ENCODE measurements around the gene DRC7.

DRC7 gene

GRCh38 chr16:57765160-57765728 is 70.6 kb downstream of the DRC7 start:
- no peak overlapping the region for H3K4me3 ChIP-seq (ENCODE audit: control insufficient read depth, low read depth, low read length)
- no peak for TF ChIP-seq CTCF (conservative IDR thresholded peaks at IDR 0.05; ENCODE audit: control insufficient read depth, insufficient read depth, low read depth, low read length)
- no peak for DNase-seq (ENCODE audit: low read depth)

- H3K4me3 ChIP-seq (ENCODE audit: control insufficient read depth, low read depth, low read length): no peak overlapping the region
- no peak for DNase-seq (ENCODE audit: low read depth)
- TF ChIP-seq CTCF (conservative IDR thresholded peaks at IDR 0.05; ENCODE audit: control insufficient read depth, insufficient read depth, low read depth, low read length): no peak
These were observed 72.2 kb downstream of the DRC7 start for GRCh38 chr16:57766714-57767348.

- no peak for DNase-seq (ENCODE audit: low read depth)
- TF ChIP-seq CTCF (conservative IDR thresholded peaks at IDR 0.05; ENCODE audit: control insufficient read depth, insufficient read depth, low read depth, low read length): no peak
These were observed 75.0 kb downstream of the DRC7 start for GRCh38 chr16:57769541-57770145.

GRCh38 chr16:57770361-57770760 is 75.8 kb downstream of the DRC7 start:
- H3K4me3 ChIP-seq (ENCODE audit: control insufficient read depth, low read depth, low read length): no peak overlapping the region
- no peak for DNase-seq (ENCODE audit: low read depth)
- no peak for TF ChIP-seq CTCF (conservative IDR thresholded peaks at IDR 0.05; ENCODE audit: control insufficient read depth, insufficient read depth, low read depth, low read length)

More at GRCh38 chr16:57769541-57770145, 75.0 kb downstream of the DRC7 start:
- H3K4me3 ChIP-seq (ENCODE audit: control insufficient read depth, low read depth, low read length): no peak overlapping the region

GRCh38 chr16:57771141-57771785 is 76.7 kb downstream of the DRC7 start:
- H3K4me3 ChIP-seq (ENCODE audit: control insufficient read depth, low read depth, low read length): no peak overlapping the region
- no peak for DNase-seq (ENCODE audit: low read depth)
- TF ChIP-seq CTCF (conservative IDR thresholded peaks at IDR 0.05; ENCODE audit: control insufficient read depth, insufficient read depth, low read depth, low read length): no peak

- TF ChIP-seq CTCF (conservative IDR thresholded peaks at IDR 0.05; ENCODE audit: control insufficient read depth, insufficient read depth, low read depth, low read length): no peak
- DNase-seq (ENCODE audit: low read depth): no peak
- H3K4me3 ChIP-seq (ENCODE audit: control insufficient read depth, low read depth, low read length): no peak overlapping the region
These were observed 78.4 kb downstream of the DRC7 start for GRCh38 chr16:57773019-57773418.
